ENCODE measurements around the gene RNF38.

The RNF38 gene

DNA sequence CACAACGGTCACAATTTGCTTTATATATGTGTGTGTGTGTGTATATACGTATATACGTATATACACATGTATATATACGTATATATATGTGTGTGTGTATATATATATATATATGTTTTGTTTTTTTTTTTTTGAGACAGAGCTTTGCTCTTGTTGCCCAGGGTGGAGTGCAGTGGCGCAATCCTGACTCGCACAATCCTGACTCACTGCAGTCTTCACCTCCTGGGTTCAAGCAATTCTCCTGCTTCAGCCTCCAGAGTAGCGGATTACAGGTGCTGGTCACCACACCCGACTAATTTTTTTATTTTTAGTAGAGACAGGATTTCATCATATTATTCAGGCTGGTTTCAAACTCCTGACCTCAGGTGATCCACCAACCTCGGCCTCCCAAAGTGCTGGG, 3.1 kb downstream of the RNF38 start:
- POLR2A ChIA-PET = no interaction called here
- Histone ChIP-seq H3K9me3 (ENCODE audit: control insufficient read depth, insufficient read depth, low read depth, low read length) (no peaks in the 10 kb centered on the region), H3K27ac (ENCODE audit: extremely low read depth, low read depth, low read length) (no peak overlapping the region), H3K36me3 (ENCODE audit: control insufficient read depth in 2 of 2, insufficient read depth in 1 of 2, low read length in 2 of 2) (peaks cover 0 to 9% of the 10 kb centered on the region in 2 experiments; a peak in 1 of 3 replicates), H3K4me3 (ENCODE audit: low read depth, low read length) (no peak overlapping the region), H3K4me1 (ENCODE audit: control insufficient read depth, insufficient read depth, low read length) (peaks cover 5% of the 10 kb centered on the region)
- CTCF ChIA-PET = interaction anchor here (1.2 to 1.9 kb wide), 2 partner anchors 10 to 53 kb away, joined by 5 to 7 read pairs; no protein-coding TSS in a partner anchor
- TF ChIP-seq, protein P1, sequence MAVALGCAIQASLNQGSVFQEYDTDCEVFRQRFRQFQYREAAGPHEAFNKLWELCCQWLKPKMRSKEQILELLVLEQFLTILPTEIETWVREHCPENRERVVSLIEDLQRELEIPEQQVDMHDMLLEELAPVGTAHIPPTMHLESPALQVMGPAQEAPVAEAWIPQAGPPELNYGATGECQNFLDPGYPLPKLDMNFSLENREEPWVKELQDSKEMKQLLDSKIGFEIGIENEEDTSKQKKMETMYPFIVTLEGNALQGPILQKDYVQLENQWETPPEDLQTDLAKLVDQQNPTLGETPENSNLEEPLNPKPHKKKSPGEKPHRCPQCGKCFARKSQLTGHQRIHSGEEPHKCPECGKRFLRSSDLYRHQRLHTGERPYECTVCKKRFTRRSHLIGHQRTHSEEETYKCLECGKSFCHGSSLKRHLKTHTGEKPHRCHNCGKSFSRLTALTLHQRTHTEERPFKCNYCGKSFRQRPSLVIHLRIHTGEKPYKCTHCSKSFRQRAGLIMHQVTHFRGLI (tag by site-specific recombination; IDR thresholded peaks at IDR 0.05) = no peak
- TF ChIP-seq ZNF621 (tag by site-specific recombination; IDR thresholded peaks at IDR 0.05) = no peak
- TF ChIP-seq, protein P2, sequence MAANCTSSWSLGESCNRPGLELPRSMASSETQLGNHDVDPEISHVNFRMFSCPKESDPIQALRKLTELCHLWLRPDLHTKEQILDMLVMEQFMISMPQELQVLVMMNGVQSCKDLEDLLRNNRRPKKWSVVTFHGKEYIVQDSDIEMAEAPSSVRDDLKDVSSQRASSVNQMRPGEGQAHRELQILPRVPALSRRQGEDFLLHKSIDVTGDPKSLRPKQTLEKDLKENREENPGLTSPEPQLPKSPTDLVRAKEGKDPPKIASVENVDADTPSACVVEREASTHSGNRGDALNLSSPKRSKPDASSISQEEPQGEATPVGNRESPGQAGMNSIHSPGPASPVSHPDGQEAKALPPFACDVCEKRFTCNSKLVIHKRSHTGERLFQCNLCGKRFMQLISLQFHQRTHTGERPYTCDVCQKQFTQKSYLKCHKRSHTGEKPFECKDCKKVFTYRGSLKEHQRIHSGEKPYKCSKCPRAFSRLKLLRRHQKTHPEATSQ (tag by site-specific recombination; IDR thresholded peaks at IDR 0.05) = no peak
- TF ChIP-seq ZNF785 (tag by site-specific recombination; IDR thresholded peaks at IDR 0.05) = no peak
- no peak for TF ChIP-seq BCL11A (tag by site-specific recombination; IDR thresholded peaks at IDR 0.05; ENCODE audit: low read depth)
- no peak for TF ChIP-seq ZBTB8A (tag by site-specific recombination; IDR thresholded peaks at IDR 0.05)
- no peak for TF ChIP-seq ZNF138 (tag by site-specific recombination; IDR thresholded peaks at IDR 0.05; ENCODE audit: borderline replicate concordance)
- no peak for TF ChIP-seq ZXDB (tag by site-specific recombination; IDR thresholded peaks at IDR 0.05)
- TF ChIP-seq ZNF266 (tag by site-specific recombination; IDR thresholded peaks at IDR 0.05; ENCODE audit: low read depth) = no peak

DNA sequence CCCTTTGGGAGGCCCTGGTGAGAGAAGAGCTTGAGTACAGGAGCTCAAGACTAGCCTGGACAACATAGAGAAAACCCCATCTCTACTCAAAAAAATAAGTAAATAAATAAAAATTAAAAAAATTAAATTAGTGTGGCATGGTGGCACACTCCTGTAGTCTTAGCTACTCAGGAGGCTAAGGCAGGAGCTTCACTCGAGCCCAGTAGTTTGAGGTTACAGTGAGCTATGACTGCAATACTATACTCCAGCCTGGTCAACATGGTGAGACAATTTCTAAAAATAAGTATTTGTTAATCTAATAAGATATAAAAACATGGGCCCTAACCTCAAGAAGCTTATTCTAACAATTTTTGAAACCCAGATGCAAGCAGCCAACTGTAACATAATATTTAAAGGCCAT, 7.6 kb downstream of the RNF38 start:
- TF ChIP-seq, protein P3, sequence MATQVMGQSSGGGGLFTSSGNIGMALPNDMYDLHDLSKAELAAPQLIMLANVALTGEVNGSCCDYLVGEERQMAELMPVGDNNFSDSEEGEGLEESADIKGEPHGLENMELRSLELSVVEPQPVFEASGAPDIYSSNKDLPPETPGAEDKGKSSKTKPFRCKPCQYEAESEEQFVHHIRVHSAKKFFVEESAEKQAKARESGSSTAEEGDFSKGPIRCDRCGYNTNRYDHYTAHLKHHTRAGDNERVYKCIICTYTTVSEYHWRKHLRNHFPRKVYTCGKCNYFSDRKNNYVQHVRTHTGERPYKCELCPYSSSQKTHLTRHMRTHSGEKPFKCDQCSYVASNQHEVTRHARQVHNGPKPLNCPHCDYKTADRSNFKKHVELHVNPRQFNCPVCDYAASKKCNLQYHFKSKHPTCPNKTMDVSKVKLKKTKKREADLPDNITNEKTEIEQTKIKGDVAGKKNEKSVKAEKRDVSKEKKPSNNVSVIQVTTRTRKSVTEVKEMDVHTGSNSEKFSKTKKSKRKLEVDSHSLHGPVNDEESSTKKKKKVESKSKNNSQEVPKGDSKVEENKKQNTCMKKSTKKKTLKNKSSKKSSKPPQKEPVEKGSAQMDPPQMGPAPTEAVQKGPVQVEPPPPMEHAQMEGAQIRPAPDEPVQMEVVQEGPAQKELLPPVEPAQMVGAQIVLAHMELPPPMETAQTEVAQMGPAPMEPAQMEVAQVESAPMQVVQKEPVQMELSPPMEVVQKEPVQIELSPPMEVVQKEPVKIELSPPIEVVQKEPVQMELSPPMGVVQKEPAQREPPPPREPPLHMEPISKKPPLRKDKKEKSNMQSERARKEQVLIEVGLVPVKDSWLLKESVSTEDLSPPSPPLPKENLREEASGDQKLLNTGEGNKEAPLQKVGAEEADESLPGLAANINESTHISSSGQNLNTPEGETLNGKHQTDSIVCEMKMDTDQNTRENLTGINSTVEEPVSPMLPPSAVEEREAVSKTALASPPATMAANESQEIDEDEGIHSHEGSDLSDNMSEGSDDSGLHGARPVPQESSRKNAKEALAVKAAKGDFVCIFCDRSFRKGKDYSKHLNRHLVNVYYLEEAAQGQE (tag by site-specific recombination; IDR thresholded peaks at IDR 0.05) = no peak
- TF ChIP-seq RBAK (tag by site-specific recombination; IDR thresholded peaks at IDR 0.05) (no peak), ZNF791 (tag by site-specific recombination; IDR thresholded peaks at IDR 0.05) (no peak)
- TF ChIP-seq, protein P4, sequence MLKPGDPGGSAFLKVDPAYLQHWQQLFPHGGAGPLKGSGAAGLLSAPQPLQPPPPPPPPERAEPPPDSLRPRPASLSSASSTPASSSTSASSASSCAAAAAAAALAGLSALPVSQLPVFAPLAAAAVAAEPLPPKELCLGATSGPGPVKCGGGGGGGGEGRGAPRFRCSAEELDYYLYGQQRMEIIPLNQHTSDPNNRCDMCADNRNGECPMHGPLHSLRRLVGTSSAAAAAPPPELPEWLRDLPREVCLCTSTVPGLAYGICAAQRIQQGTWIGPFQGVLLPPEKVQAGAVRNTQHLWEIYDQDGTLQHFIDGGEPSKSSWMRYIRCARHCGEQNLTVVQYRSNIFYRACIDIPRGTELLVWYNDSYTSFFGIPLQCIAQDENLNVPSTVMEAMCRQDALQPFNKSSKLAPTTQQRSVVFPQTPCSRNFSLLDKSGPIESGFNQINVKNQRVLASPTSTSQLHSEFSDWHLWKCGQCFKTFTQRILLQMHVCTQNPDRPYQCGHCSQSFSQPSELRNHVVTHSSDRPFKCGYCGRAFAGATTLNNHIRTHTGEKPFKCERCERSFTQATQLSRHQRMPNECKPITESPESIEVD (tag by site-specific recombination; IDR thresholded peaks at IDR 0.05) = peak; percentile 42; the same call in 1 of the 2 replicates
- Histone ChIP-seq H3K36me3 (ENCODE audit: control insufficient read depth in 2 of 2, insufficient read depth in 1 of 2, low read length in 2 of 2) (peaks cover 0 to 14% of the 10 kb centered on the region in 2 experiments; a peak in 1 of 3 replicates), H3K27ac (ENCODE audit: extremely low read depth, low read depth, low read length) (no peak overlapping the region), H3K4me3 (ENCODE audit: low read depth, low read length) (no peak overlapping the region), H3K4me1 (ENCODE audit: control insufficient read depth, insufficient read depth, low read length) (no peaks in the 10 kb centered on the region; the same call in 1 of the 2 replicates), H3K9me3 (ENCODE audit: control insufficient read depth, insufficient read depth, low read depth, low read length) (no peaks in the 10 kb centered on the region)
- ChIA-PET POLR2A (interaction anchor here (0.6 to 0.7 kb wide), 2 partner anchors 10 to 291 kb away, joined by 3 read pairs; no protein-coding TSS in a partner anchor), CTCF (interaction anchor here (0.7 to 2.6 kb wide), 3 partner anchors 14 to 151 kb away, joined by 3 to 20 read pairs (median 5); no protein-coding TSS in a partner anchor)

Measured in HEK293 (cell line).